ENCODE measurements around the gene CUL7. TPM values are rescaled to one million over a fixed set of nuclear protein-coding genes. Genes with fewer than 3 reads are reported as not detected.

Gene CUL7
- total RNA-seq, 1 experiment from 2014 or later = 18.6 TPM

- H2AFZ ChIP-seq (ENCODE audit: low read length) = no peak overlapping the region
- peaks cover 71% of the 10 kb centered on the region for H3K79me2 ChIP-seq (ENCODE audit: low read length)
These were observed 40.0 kb upstream of the CUL7 start for GRCh38 chr6:43093436-43094289.

GRCh38 chr6:43092635-43093034 lies 39.0 kb upstream of the CUL7 start:
- no peak for TF ChIP-seq EZH2phosphoT487 (IDR thresholded peaks at IDR 0.05; ENCODE audit: borderline replicate concordance, low read length)
- TF ChIP-seq EZH2 (IDR thresholded peaks at IDR 0.05; ENCODE audit: low read length, unreplicated experiment) = no peak
- TF ChIP-seq, protein P1, sequence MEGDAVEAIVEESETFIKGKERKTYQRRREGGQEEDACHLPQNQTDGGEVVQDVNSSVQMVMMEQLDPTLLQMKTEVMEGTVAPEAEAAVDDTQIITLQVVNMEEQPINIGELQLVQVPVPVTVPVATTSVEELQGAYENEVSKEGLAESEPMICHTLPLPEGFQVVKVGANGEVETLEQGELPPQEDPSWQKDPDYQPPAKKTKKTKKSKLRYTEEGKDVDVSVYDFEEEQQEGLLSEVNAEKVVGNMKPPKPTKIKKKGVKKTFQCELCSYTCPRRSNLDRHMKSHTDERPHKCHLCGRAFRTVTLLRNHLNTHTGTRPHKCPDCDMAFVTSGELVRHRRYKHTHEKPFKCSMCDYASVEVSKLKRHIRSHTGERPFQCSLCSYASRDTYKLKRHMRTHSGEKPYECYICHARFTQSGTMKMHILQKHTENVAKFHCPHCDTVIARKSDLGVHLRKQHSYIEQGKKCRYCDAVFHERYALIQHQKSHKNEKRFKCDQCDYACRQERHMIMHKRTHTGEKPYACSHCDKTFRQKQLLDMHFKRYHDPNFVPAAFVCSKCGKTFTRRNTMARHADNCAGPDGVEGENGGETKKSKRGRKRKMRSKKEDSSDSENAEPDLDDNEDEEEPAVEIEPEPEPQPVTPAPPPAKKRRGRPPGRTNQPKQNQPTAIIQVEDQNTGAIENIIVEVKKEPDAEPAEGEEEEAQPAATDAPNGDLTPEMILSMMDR (conservative IDR thresholded peaks at IDR 0.05; ENCODE audit: low read depth, low read length) = no peak
- no peak overlapping the region for H3K4me3 ChIP-seq (ENCODE audit: low read length)
- H3K36me3 ChIP-seq (ENCODE audit: low read depth, low read length) = no peaks in the 10 kb centered on the region
- peaks cover 6% of the 10 kb centered on the region for H3F3A ChIP-seq (ENCODE audit: low read length, unreplicated experiment)
- H3K79me2 ChIP-seq (ENCODE audit: low read length) = peaks cover 61% of the 10 kb centered on the region
- H3K4me1 ChIP-seq (ENCODE audit: insufficient read depth, low read length) = peaks cover 45% of the 10 kb centered on the region
- ATAC-seq (no peak), DNase-seq (no peak)
- CTCF ChIA-PET = no interaction called here
- peaks cover 5% of the 10 kb centered on the region; the same call in 1 of the 2 replicates for H4K20me1 ChIP-seq (ENCODE audit: low read length)
- no peak overlapping the region for H3K27ac ChIP-seq (ENCODE audit: low read length)
- no peak overlapping the region for H3K4me2 ChIP-seq (ENCODE audit: low read length)
- no peaks in the 10 kb centered on the region for H3K9me3 ChIP-seq (ENCODE audit: low read length)
- POLR2A ChIA-PET (ENCODE audit: unreplicated experiment) = no interaction called here
- H3K9ac ChIP-seq (ENCODE audit: low read length) = no peak overlapping the region
- H3K27me3 ChIP-seq (ENCODE audit: low read length) = no peaks in the 10 kb centered on the region
- BruUV-seq (replicated peaks) = no TSS peak
- no peaks in the 10 kb centered on the region for H3K9me2 ChIP-seq (replicated peaks; ENCODE audit: low read length)
- intact Hi-C loops (cut with micrococcal nuclease) = no loop called here
- H2AFZ ChIP-seq (ENCODE audit: low read length) = no peak overlapping the region

More at GRCh38 chr6:43093436-43094289, 40.0 kb upstream of the CUL7 start:
- intact Hi-C loops (cut with micrococcal nuclease) = no loop called here
- Histone ChIP-seq H3K9me2 (replicated peaks; ENCODE audit: low read length) (no peaks in the 10 kb centered on the region), H4K20me1 (ENCODE audit: low read length) (peaks cover 5% of the 10 kb centered on the region; the same call in 1 of the 2 replicates), H3K4me2 (ENCODE audit: low read length) (no peak overlapping the region), H3K9ac (ENCODE audit: low read length) (no peak overlapping the region), H3F3A (ENCODE audit: low read length, unreplicated experiment) (peaks cover 6% of the 10 kb centered on the region), H3K4me3 (ENCODE audit: low read length) (no peak overlapping the region), H3K4me1 (ENCODE audit: insufficient read depth, low read length) (peaks cover 51% of the 10 kb centered on the region), H3K27ac (ENCODE audit: low read length) (no peak overlapping the region), H3K9me3 (ENCODE audit: low read length) (no peaks in the 10 kb centered on the region), H3K36me3 (ENCODE audit: low read depth, low read length) (no peaks in the 10 kb centered on the region), H3K27me3 (ENCODE audit: low read length) (no peaks in the 10 kb centered on the region)
- ChIA-PET POLR2A (ENCODE audit: unreplicated experiment) (no interaction called here), CTCF (no interaction called here)
- TF ChIP-seq EZH2phosphoT487 (IDR thresholded peaks at IDR 0.05; ENCODE audit: borderline replicate concordance, low read length) (no peak), EZH2 (IDR thresholded peaks at IDR 0.05; ENCODE audit: low read length, unreplicated experiment) (no peak)
- TF ChIP-seq, protein P1 (conservative IDR thresholded peaks at IDR 0.05; ENCODE audit: low read depth, low read length) = no peak
- no peak for ATAC-seq
- DNase-seq = no peak
- no TSS peak for BruUV-seq (replicated peaks)

DNA sequence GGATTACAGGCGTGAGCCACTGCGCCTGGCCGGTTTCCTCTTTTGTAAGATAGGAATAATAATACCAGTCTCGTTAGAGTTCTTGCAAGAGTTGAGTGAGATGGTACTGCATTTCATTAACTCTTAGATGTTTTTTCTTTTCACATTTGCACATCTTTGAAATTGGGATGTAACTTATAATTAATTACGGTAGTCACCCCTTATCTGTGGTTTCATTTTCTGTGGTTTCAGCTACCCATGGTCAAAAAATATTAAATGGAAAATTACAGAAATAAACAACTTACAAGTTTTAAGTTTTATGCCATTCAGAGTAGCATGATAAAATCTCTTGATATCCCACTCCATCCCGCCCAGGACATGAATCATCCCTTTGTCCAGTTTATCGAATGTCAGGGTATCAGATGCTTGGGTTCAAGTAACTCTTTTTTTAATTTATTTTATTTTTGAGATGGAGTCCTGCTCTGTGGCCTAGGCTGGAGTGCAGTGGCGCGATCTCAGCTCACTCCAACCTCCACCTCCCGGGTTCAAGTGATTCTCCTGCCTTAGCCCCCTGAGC lies 37.9 kb upstream of the CUL7 start:
- DNase-seq (no peak), ATAC-seq (no peak)
- Histone ChIP-seq H3K27me3 (ENCODE audit: low read length) (no peaks in the 10 kb centered on the region), H3K36me3 (ENCODE audit: low read depth, low read length) (no peaks in the 10 kb centered on the region), H3K9me2 (replicated peaks; ENCODE audit: low read length) (no peaks in the 10 kb centered on the region), H2AFZ (ENCODE audit: low read length) (no peak overlapping the region), H3K27ac (ENCODE audit: low read length) (no peak overlapping the region), H3K4me1 (ENCODE audit: insufficient read depth, low read length) (peaks cover 34% of the 10 kb centered on the region), H3F3A (ENCODE audit: low read length, unreplicated experiment) (no peaks in the 10 kb centered on the region), H3K4me3 (ENCODE audit: low read length) (no peak overlapping the region), H3K9me3 (ENCODE audit: low read length) (no peaks in the 10 kb centered on the region), H3K9ac (ENCODE audit: low read length) (no peak overlapping the region), H3K79me2 (ENCODE audit: low read length) (peaks cover 67% of the 10 kb centered on the region), H4K20me1 (ENCODE audit: low read length) (peaks cover 5% of the 10 kb centered on the region; the same call in 1 of the 2 replicates), H3K4me2 (ENCODE audit: low read length) (peak overlapping the region; percentile 56)
- ChIA-PET POLR2A (ENCODE audit: unreplicated experiment) (no interaction called here), CTCF (no interaction called here)
- TF ChIP-seq EZH2 (IDR thresholded peaks at IDR 0.05; ENCODE audit: low read length, unreplicated experiment) (no peak), EZH2phosphoT487 (IDR thresholded peaks at IDR 0.05; ENCODE audit: borderline replicate concordance, low read length) (no peak)
- TF ChIP-seq, protein P1 (conservative IDR thresholded peaks at IDR 0.05; ENCODE audit: low read depth, low read length) = no peak
- BruUV-seq (replicated peaks) = no TSS peak
- intact Hi-C loops (cut with micrococcal nuclease) = no loop called here
